Measurements from ENCODE around the gene LCMT1.

The LCMT1 gene

GRCh38 chr16:25212636-25213035 lies 101.1 kb downstream of the LCMT1 start:
- no peak for DNase-seq

DNA sequence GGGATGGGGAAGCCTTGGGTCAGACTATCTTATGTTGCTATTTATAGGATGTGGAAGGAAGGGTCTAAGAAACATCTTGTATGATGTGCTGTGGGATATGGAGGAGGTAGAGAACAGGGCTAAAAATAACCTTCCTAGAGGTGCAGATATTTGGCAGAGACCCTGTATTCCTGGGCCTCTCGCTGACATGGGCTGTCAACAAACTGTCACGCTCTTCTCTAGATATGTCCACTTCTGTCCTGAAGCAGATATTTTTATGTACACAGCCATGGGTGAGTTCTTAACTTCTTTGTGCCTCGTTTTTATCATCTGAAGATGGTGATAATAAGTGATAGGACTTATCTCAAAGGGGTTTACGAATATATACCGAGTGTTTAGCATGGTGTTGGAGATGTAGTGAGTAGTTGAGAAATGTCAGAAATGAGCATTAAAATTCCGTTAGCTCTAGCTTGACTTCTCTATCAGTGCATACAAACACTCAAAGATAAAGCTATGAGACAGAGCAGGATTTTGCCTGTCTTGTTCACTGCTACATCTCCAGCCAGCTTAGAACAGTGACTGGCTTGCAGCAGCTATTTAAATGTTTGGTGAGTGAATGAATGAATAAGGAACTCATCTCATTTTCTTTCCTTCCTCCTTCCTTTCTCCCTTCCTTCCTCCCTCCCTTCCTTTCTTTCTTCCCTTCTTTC lies 102.3 kb downstream of the LCMT1 start:
- DNase-seq = no peak

DNA sequence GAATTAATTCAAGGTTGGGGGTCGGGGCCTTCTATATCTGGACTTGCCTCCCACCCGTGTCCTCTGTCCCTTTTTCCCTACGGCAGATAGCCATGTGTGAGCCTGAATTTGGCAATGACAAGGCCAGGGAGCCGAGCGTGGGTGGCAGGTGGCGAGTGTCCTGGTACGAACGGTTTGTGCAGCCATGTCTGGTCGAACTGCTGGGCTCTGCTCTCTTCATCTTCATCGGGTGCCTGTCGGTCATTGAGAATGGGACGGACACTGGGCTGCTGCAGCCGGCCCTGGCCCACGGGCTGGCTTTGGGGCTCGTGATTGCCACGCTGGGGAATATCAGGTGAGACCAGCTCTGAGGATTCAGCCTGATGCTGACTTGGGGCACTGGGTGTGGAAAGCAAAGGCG lies 105.6 kb downstream of the LCMT1 start:
- DNase-seq = no peak

DNA sequence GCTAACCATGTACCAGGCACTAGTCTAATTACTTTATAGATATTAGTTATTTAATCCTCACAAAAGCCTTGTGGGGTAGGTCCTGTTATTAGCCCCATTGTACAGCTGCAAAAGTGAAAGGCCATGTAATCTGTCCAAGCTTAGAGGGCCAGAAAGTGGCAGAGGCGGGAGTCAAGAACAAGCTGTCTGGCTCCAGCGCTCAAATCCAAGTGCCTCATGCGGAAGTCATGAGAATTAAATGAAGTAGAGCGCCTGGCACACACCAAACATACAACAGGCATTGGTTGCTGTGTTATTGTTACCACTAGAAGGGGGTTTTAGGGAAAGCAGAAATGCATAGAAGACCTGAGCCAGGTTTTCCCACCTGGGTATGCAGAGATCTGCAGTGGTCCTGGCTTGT lies 106.4 kb downstream of the LCMT1 start:
- no peak for DNase-seq

DNA sequence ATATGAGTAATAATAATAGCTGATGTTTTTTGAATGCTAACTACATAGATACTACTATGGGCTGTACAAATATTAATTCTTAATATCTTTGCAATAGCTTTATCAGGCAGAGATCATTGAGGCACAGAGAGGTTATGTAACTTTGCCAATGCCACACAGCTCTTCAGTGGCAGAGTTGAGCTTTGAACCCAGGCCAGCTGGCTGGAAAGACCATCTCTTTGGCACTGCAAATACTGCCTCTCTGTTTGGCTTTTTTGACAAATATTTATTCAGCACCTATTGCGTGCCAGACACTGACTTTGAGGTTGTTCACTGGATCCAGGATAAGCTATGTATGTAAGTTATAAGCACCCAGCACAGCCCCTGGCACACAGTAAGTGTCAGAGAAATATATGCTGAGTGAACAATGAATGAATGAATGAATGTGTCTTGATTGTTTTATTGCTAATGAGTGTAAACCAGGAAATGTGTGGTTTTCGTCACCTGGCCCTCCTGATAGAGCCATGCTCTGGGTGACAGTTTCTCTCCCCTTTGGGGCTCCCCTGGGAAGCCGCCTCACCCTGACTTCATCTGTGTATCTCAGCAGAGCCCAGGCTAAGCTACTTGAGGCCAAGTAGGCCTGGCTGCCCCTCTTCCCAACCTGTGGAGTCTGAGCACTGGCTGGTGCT lies 107.7 kb downstream of the LCMT1 start:
- DNase-seq = no peak

DNA sequence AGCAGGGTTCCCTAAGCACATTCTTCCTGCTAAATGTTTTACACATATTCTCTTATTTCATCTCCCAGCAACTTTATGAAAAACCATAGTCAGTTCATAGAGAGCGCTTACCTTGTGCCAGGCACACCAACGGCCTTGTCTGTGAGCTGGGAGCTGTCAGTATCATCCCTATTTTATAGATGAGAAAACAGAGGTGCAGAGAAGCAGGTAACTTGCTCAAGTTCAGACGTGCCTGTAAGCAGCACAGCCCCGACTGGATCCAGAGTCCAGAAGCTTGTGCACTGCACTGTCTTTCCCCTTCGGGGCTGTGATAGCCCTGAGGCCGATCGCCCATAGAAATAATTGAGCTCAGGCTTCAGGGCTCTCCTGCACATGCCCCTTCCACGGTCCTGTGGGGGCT lies 111.4 kb downstream of the LCMT1 start:
- no peak for DNase-seq

DNA sequence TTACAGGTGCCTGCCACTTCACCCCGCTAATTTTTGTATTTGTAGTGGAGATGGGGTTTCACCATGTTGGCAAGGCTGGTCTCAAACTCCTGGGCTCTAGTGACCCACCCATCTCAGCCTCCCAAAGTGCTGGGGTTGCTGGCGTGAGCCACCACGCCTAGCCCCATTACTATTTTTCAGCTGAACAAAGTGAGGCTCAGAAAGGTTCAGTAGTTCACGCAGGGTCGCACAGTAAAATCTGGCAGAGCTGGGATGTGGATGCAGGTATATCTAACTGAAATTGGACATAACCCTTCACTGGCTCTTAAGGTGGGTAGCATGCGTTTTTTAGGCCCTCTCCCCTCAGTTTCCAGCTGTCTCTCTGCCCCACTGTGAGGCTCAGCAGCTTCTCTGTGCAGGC lies 112.4 kb downstream of the LCMT1 start:
- DNase-seq = no peak

- DNase-seq = no peak
These were observed 113.3 kb downstream of the LCMT1 start for GRCh38 chr16:25224731-25225319.
